Measurements from ENCODE around the gene ARHGAP33.
"Not testable (repeated sequence)": the region's sequence is repeated elsewhere in the genome, so short reads cannot be mapped to it uniquely, and the experiment has no call there.

Gene ARHGAP33

GRCh38 chr19:35793381-35794165, 18.2 kb downstream of the ARHGAP33 start:
- DNase-seq (ENCODE audit: low read depth in 2 of 2), result no peak

- not testable (repeated sequence) for DNase-seq (ENCODE audit: low read depth in 2 of 2)
These were observed 20.2 kb downstream of the ARHGAP33 start for GRCh38 chr19:35795564-35795963.

GRCh38 chr19:35796645-35797542, 21.5 kb downstream of the ARHGAP33 start:
- no peak for DNase-seq (ENCODE audit: low read depth in 2 of 2)

DNA sequence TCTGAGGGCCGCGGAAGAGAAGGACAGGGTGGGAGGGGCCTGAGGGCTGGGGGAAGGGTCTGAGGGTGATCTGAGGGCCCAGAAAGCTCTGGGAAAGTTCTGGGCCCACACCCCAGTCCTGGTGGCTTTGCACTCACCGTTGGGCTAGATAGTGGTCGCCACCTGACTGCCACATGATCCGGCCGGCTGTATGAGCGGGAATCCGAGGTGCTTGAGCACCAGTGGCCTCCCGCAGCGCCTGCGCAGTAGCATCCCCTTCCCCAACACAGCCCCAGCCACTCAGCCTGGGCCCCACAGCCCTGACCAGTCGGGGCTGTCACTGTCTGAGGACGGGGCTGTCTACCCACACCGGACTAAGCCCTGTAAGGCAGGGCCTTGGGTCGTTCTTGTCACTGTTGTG, 22.3 kb downstream of the ARHGAP33 start:
- no peak for DNase-seq (ENCODE audit: low read depth in 2 of 2)

- no peak for DNase-seq (ENCODE audit: low read depth in 2 of 2)
These were observed 26.5 kb downstream of the ARHGAP33 start for GRCh38 chr19:35801828-35802227.

DNA sequence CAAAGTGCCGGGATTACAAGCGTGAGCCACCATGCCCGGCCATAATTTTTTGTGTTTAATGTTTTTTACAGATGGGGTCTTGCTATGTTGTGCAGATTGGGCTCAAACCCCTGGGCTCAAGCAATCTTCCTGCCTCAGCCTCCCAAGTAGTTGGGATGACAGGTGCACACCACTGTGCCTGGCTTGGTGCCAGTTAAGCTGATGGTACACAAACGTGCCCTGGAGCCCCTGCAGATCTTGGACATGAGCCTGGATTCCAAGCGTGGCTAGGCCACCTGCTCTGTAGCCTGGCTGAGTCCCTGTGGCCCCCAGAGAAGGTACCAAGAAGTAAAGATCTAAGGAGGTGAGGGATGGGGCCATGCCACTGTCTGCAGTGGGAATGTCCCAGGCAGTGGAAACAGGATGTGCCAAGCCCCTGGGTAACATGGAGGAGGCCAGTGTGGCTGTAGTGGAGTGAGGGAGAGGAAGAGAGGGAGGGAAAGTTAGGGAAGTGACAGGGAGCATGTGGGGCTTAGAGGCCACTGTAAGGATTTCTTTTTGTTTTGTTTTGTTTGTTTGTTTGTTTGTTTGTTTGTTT, 30.2 kb downstream of the ARHGAP33 start:
- no peak for DNase-seq (ENCODE audit: low read depth in 2 of 2)

DNA sequence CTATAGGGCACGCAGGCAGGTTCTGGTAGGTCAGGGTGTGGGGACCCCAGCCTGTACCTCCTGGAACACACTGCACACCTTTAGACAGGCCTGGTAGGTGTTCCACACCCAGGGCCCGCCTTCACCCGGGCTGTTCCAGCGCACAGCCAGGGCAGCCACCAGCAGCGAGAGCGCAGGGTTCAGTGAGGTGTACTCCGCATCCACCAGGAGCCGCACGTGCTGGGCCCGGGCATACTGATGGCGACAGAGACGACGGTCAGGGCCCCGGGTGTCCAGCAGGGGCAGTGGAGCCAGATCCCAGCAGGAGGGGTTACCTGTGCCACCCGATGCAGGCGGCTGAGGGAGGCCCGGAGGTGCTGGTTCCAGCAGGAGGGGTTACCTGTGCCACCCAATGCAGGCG, 31.2 kb downstream of the ARHGAP33 start:
- DNase-seq (ENCODE audit: low read depth in 2 of 2), result no peak

DNA sequence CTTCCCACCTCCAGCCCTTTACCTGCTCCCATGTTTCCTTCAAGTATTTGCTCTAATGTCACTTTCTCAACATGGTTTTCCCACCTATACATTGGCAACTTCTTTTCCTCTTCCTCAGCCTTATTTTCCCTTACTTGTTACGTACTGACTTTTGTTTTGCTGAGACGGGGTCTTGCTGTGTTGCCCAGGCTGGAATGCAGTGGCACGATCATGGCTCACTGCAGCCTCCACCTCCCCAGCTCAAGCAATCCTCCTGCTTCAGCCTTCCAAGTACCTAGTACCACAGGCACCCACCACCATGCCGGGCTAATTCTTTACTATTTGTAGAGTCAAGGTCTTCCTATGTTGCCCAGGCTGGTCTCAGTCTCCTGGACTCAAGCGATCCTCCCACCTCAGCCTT, 32.3 kb downstream of the ARHGAP33 start:
- no peak for DNase-seq (ENCODE audit: low read depth in 2 of 2)

GRCh38 chr19:35811317-35812219, 36.2 kb downstream of the ARHGAP33 start:
- no peak for DNase-seq (ENCODE audit: low read depth in 2 of 2)

- DNase-seq (ENCODE audit: low read depth in 2 of 2), result no peak
These were observed 37.1 kb downstream of the ARHGAP33 start, which contains the start of gene PRODH2 for GRCh38 chr19:35812220-35813042. Gene PRODH2 (minus strand): TSS chr19:35812845. CDS start chr19:35812805, 40 bp downstream.

DNA sequence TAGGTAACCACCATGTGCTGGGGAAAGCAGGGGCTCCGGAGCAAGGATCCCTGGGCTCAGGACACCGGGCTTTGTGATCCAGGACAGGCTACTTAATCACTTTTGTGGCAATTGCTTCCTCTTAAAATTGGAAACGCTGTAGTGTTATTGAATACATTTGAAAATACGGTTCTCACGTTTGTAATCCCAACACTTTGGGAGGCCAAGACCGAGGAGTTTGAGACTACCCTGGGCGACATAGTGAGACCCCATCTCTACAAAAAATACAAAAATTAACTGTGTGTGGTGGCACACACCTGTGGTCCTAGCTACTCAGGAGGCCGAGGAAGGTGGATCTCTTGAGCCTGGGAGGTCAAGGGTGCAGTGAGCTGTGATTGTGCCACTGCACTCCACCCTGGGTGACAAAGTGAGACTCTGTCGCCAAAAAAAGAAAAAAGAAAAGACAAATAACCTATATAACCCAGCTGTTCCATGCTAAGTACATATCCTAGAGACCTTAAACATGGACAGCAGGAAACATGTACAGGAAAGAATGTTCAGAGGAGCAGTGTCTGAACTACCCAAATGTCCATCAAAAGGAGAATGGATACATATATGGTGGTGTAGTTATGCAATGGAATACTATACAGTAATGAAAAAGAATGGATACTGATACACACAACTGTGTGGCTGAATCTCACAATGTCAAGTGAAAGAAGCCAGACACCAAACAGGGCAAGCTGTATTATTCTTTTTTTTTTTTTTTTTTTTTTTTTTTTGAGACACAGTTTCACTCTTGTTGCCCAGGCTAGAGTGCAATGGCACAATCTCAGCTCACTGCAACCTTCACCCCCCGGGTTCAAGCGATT, 37.9 kb downstream of the ARHGAP33 start:
- no peak for DNase-seq (ENCODE audit: low read depth in 2 of 2)

DNA sequence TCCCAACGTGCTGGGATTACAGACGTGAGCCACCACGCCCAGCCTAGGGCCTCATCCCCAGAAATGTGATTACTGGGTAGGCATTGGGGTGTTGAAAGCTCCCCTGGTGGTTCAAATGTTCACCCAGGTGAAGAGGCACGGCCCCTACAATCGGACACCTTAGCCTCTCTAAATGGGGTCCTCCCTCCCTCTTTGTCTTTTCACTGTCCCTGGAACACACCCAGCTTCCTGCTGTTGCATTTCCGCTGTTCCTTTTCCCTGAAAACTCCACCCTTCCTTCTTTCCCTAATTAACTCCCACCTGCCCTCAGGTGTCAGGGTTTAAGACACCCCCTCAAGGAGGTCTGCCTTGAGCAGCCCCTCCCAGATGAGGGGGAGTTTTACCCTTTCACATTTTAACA, 40.9 kb downstream of the ARHGAP33 start:
- no peak for DNase-seq (ENCODE audit: low read depth in 2 of 2)

GRCh38 chr19:35816846-35817245, 41.5 kb downstream of the ARHGAP33 start:
- DNase-seq (ENCODE audit: low read depth in 2 of 2), result no peak

DNA sequence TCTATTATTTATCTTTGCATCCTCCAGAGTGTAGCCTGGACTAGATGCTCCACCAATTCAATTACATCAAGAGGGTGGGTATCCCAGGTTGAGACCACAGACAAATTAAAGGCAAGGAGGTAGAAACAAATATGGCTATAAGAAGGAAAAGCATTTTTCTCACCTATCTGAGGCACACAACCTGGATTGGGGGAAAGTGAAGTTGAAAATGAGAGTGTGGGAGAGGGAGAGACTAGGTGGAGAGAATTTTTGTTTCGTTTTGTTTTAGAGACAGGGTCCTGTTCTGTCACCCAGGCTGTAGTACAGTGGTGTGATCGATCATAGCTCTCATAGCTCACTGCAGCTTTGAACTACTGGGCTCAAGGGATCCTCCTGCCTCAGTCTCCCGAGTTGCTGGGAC, 43.1 kb downstream of the ARHGAP33 start:
- no peak for DNase-seq (ENCODE audit: low read depth in 2 of 2)

- DNase-seq (ENCODE audit: low read depth in 2 of 2), result no peak
These were observed 47.2 kb downstream of the ARHGAP33 start for GRCh38 chr19:35822579-35822978.

- no peak for DNase-seq (ENCODE audit: low read depth in 2 of 2)
These were observed 48.8 kb downstream of the ARHGAP33 start for GRCh38 chr19:35824150-35824549.

DNA sequence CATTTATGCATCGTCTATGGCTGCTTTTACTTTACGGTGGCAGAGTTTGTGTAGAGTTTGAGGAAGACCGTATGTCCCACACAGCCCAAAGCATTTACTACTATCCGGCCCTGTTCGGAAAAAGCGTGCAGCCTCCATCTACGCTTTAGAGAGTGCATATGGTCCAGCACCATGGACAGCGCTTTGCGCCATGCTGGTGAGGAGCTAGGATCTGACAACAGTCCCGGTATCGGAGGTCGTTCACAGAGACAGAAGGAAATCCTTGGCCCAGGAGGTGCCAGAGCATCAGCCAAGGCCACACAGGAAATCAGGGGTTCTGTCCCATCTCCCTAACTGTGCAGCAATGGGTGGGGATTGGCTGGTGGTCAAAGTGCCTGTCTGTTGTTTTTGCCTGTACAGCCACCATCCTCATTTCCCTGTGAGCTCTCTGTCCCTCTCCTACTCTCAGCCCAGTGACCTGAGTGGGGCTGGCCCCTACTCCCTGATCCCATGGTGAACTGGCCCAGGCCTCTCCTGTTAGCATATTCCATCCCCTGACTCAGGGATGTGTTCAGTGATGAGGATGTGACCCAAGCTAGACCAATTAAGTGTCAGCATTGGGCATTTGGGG, 53.4 kb downstream of the ARHGAP33 start:
- DNase-seq (ENCODE audit: low read depth in 2 of 2), result no peak

GRCh38 chr19:35830986-35831385, 55.6 kb downstream of the ARHGAP33 start:
- DNase-seq (ENCODE audit: low read depth in 2 of 2), result no peak

- no peak for DNase-seq (ENCODE audit: low read depth in 2 of 2)
These were observed 56.7 kb downstream of the ARHGAP33 start for GRCh38 chr19:35832054-35832453.

All from stimulated activated CD8-positive, alpha-beta memory T cell treated with anti-CD3 and anti-CD28 coated beads, Interleukin-7, amount 100 ng/mL, for 4 hours (primary cell).